K562 treated with DMSO at 1 percent for 12 hours (cell line): Measurements from ENCODE around the gene FAM236C. TPM values are rescaled to one million over a fixed set of nuclear protein-coding genes. Genes with fewer than 3 reads are reported as not detected.

ENCODE experiments used
- total RNA-seq: library from RNA; unstranded; fragments of 300-600 nt; gene quantifications from 2 replicates; pipeline ENCODE4 v1.2.3, GENCODE V29; 2022; ENCODE audit not compliant: insufficient read depth

FAM236C gene
- not detected in 2 replicates for total RNA-seq

GRCh38 chrX:72912315-72912714, at the start of gene FAM236C:
Gene FAM236C, plus strand, starts transcription at chrX:72912615. Its CDS starts 100 bp downstream, at chrX:72912715.

GRCh38 chrX:72937906-72938305, 25.5 kb downstream of the FAM236C start, which contains the start of gene FAM236A:
Gene FAM236A, plus strand, starts transcription at chrX:72938206. Its CDS starts 57 bp downstream, at chrX:72938263.

GRCh38 chrX:72943819-72944169, 31.4 kb downstream of the FAM236C start, which contains the start of gene DMRTC1:
Gene DMRTC1, minus strand, starts transcription at chrX:72943837. Its CDS starts 68,143 bp downstream, at chrX:72875694.

Other genes with a start within 250 kb of the FAM236C start
- 2.5 and 10.0 TPM in 2 replicates for gene PHKA1, start 198.3 kb upstream of the FAM236C start, total RNA-seq
- not detected in 2 replicates for gene DMRTC1B, start 135.7 kb upstream of the FAM236C start, total RNA-seq
- gene FAM236B, start 130.0 kb upstream of the FAM236C start, total RNA-seq: not detected in 2 replicates
- gene FAM236D, start 104.4 kb upstream of the FAM236C start, total RNA-seq: not detected in 2 replicates
- gene FAM236A, start 25.6 kb downstream of the FAM236C start, total RNA-seq: not detected in 2 replicates
- gene DMRTC1, start 31.2 kb downstream of the FAM236C start, total RNA-seq: not detected in 2 replicates
- gene PABPC1L2B, start 90.3 kb downstream of the FAM236C start, total RNA-seq: not detected in 2 replicates
- gene PABPC1L2A, start 166.9 kb downstream of the FAM236C start, total RNA-seq: not detected in 2 replicates